HG02678 (cell line): Measurements from ENCODE around the gene PC.
"Not testable (repeated sequence)": the region's sequence is repeated elsewhere in the genome, so short reads cannot be mapped to it uniquely, and the experiment has no call there.

Experiments
- ATAC-seq: cut with Tn5 transposase; IDR thresholded peaks from one replicate; pipeline ENCODE4 v1.9.1; 2021; ENCODE audit warnings: mild to moderate bottlenecking, moderate library complexity; ENCODE audit not compliant: unreplicated experiment

The PC gene

GRCh38 chr11:66845143-66845875 is 112.9 kb downstream of the PC start:
- ATAC-seq: no peak

- no peak for ATAC-seq
Observed at GRCh38 chr11:66844496-66845142, 113.6 kb downstream of the PC start.

GRCh38 chr11:66843776-66844495 is 114.2 kb downstream of the PC start:
- no peak for ATAC-seq

GRCh38 chr11:66842896-66843775 is 115.0 kb downstream of the PC start, which contains the start of gene RCE1:
Gene RCE1 (plus strand): TSS chr11:66843441. CDS start chr11:66843456, 15 bp downstream.
- ATAC-seq: peak; percentile 87

- no peak for ATAC-seq
Observed at GRCh38 chr11:66842501-66842895, 115.7 kb downstream of the PC start.

GRCh38 chr11:66841861-66842260 is 116.3 kb downstream of the PC start:
- ATAC-seq: no peak

GRCh38 chr11:66840317-66841091 is 117.7 kb downstream of the PC start:
- no peak for ATAC-seq

GRCh38 chr11:66835768-66836405 is 122.3 kb downstream of the PC start:
- ATAC-seq: no peak

GRCh38 chr11:66834943-66835342 is 123.2 kb downstream of the PC start:
- ATAC-seq: no peak

GRCh38 chr11:66834539-66834845 is 123.7 kb downstream of the PC start:
- ATAC-seq: no peak

- ATAC-seq: not testable (repeated sequence)
Observed at GRCh38 chr11:66824573-66824972, 133.6 kb downstream of the PC start.

GRCh38 chr11:66823700-66824099 is 134.5 kb downstream of the PC start:
- ATAC-seq: no peak

GRCh38 chr11:66820901-66821300 is 137.3 kb downstream of the PC start:
- ATAC-seq: no peak

- ATAC-seq: no peak
Observed at GRCh38 chr11:66820381-66820780, 137.8 kb downstream of the PC start.

- no peak for ATAC-seq
Observed at GRCh38 chr11:66818231-66818955, 139.8 kb downstream of the PC start.

GRCh38 chr11:66815646-66816045 is 142.5 kb downstream of the PC start:
- ATAC-seq: no peak

- no peak for ATAC-seq
Observed at GRCh38 chr11:66814678-66815077, 143.5 kb downstream of the PC start.

- no peak for ATAC-seq
Observed at GRCh38 chr11:66810576-66811185, 147.5 kb downstream of the PC start.

- no peak for ATAC-seq
Observed at GRCh38 chr11:66809592-66809991, 148.6 kb downstream of the PC start.
